NCI-H774 (cell line): ENCODE results near the gene PRLR.
"Not testable (repeated sequence)": the region's sequence is repeated elsewhere in the genome, so short reads cannot be mapped to it uniquely, and the experiment has no call there.

ENCODE experiments used
- DNase-seq: peaks from one replicate; lab custom pipeline; 2025; lab: John Stamatoyannopoulos, UW

Gene PRLR

GRCh38 chr5:35230038-35230611 lies at the start of gene PRLR:
PRLR (minus strand) TSS chr5:35230487; CDS start chr5:35089620, 140,867 bp downstream.
- DNase-seq: no peak

GRCh38 chr5:35274839-35275509 lies 44.7 kb upstream of the PRLR start:
- DNase-seq: no peak

- DNase-seq: no peak
Observed at GRCh38 chr5:35269006-35269405, 38.7 kb upstream of the PRLR start.

- no peak for DNase-seq
Observed at GRCh38 chr5:35266276-35266675, 36.0 kb upstream of the PRLR start.

GRCh38 chr5:35264509-35264908 lies 34.2 kb upstream of the PRLR start:
- no peak for DNase-seq

GRCh38 chr5:35263266-35263877 lies 33.1 kb upstream of the PRLR start:
- no peak for DNase-seq

- no peak for DNase-seq
Observed at GRCh38 chr5:35253582-35253981, 23.3 kb upstream of the PRLR start.

GRCh38 chr5:35252963-35253362 lies 22.7 kb upstream of the PRLR start:
- DNase-seq: no peak

- DNase-seq: no peak
Observed at GRCh38 chr5:35248843-35249780, 18.8 kb upstream of the PRLR start.

GRCh38 chr5:35247648-35248034 lies 17.4 kb upstream of the PRLR start:
- no peak for DNase-seq

- no peak for DNase-seq
Observed at GRCh38 chr5:35246900-35247647, 16.8 kb upstream of the PRLR start.

- no peak for DNase-seq
Observed at GRCh38 chr5:35246411-35246810, 16.1 kb upstream of the PRLR start.

- DNase-seq: not testable (repeated sequence)
Observed at GRCh38 chr5:35245371-35245770, 15.1 kb upstream of the PRLR start.

- DNase-seq: no peak
Observed at GRCh38 chr5:35244171-35244570, 13.9 kb upstream of the PRLR start.

GRCh38 chr5:35242702-35243258 lies 12.5 kb upstream of the PRLR start:
- DNase-seq: no peak

- no peak for DNase-seq
Observed at GRCh38 chr5:35240892-35241291, 10.6 kb upstream of the PRLR start.

- DNase-seq: no peak
Observed at GRCh38 chr5:35239911-35240610, 9.8 kb upstream of the PRLR start.

GRCh38 chr5:35239476-35239875 lies 9.2 kb upstream of the PRLR start:
- DNase-seq: no peak

GRCh38 chr5:35237580-35238376 lies 7.5 kb upstream of the PRLR start:
- DNase-seq: no peak

GRCh38 chr5:35236770-35237169 lies 6.5 kb upstream of the PRLR start:
- DNase-seq: no peak
